ENCODE measurements around the gene SLC12A5.

DNA sequence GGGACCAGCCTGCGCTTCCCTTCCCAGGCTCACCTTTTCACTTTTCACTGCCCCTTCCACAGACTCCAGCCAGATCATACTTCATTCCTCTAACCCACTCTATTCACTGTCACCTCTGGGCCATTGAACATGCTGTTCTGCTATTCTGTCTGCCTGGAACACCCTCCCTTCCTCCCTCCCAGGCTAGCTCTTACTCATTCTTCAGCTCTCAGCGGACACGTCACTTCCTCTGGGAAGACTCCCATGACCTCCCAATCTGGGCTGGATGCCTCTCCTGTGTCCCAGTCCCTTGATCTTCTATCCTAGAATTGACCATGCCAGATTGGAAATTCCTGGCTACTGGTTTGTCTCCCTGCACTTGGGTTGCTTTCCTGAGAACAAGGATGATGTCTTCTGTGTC lies 5.0 kb downstream of the SLC12A5 start:
- TF ChIP-seq, protein P1, sequence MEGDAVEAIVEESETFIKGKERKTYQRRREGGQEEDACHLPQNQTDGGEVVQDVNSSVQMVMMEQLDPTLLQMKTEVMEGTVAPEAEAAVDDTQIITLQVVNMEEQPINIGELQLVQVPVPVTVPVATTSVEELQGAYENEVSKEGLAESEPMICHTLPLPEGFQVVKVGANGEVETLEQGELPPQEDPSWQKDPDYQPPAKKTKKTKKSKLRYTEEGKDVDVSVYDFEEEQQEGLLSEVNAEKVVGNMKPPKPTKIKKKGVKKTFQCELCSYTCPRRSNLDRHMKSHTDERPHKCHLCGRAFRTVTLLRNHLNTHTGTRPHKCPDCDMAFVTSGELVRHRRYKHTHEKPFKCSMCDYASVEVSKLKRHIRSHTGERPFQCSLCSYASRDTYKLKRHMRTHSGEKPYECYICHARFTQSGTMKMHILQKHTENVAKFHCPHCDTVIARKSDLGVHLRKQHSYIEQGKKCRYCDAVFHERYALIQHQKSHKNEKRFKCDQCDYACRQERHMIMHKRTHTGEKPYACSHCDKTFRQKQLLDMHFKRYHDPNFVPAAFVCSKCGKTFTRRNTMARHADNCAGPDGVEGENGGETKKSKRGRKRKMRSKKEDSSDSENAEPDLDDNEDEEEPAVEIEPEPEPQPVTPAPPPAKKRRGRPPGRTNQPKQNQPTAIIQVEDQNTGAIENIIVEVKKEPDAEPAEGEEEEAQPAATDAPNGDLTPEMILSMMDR (IDR thresholded peaks at IDR 0.05), result no peak
- TF ChIP-seq POLR2AphosphoS5 (IDR thresholded peaks at IDR 0.05), result no peak
- TF ChIP-seq POLR2A (IDR thresholded peaks at IDR 0.05), result no peak
- no peak for TF ChIP-seq EP300 (IDR thresholded peaks at IDR 0.05)

All from stomach (tissue), 4 donors.